ENCODE results near the gene GID8.

GRCh38 chr20:62898970-62899632, 38.8 kb upstream of the GID8 start:
- TF ChIP-seq CTCF (IDR thresholded peaks at IDR 0.05) = no peak
- no peak for TF ChIP-seq POLR2AphosphoS5 (IDR thresholded peaks at IDR 0.05)
